ENCODE results near the gene SLIT3.

SLIT3 gene

DNA sequence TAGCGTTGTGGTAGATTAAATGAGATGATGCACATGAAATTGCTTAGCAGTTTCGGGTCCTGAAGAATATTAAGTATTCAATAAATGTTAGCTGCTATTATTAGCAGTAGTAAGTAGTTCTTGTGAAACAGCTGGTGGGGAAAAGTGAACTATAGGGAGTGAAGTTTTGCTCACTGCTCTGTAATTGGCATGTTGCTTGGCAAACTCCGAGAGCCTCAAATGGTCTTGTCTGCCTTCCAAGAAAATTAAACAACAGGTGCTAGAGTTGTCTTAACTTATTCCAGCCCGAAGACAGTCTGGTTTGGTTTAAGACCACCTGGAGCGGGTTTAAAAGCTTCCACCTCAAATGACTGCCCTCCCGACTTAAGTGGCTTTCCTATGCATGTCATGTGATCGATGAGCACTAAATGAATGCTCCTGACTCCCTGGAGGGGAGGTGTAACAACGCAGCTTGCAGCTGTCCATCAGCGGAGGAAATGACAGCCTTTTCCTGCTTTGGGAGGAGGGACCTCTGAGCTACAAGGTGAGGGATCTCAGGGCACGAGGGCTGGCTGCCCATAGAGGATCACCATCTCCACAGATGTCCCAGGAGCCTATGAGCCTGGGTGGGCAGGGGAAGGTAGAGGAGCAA is 518.9 kb downstream of the SLIT3 start:
- DNase-seq (ENCODE audit: low read depth), result no peak
- no peak overlapping the region for H3K4me3 ChIP-seq (ENCODE audit: control insufficient read depth, low read depth, low read length)
- no peak for TF ChIP-seq CTCF (conservative IDR thresholded peaks at IDR 0.05; ENCODE audit: control insufficient read depth, insufficient read depth, low read depth, low read length)

DNA sequence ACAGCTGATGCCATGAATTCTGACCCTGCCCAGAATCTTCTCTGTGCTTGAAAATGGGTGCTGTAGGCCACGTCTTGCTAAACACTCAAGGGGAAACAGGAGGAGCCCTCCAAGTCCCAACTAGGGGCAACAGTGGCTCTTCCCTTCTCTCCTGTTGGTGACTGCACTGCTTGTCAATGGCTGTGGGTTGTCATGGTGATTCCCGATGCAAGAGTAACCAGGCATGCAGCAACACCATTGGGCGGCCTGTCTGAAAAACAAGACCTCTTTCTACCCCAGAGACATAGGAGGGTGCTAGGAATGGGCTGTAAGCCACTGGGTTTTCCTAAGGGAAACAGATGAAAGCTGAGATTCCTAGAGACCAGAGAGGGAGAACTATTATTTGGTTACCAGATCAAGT is 520.1 kb downstream of the SLIT3 start:
- no peak for DNase-seq (ENCODE audit: low read depth)
- no peak overlapping the region for H3K4me3 ChIP-seq (ENCODE audit: control insufficient read depth, low read depth, low read length)
- no peak for TF ChIP-seq CTCF (conservative IDR thresholded peaks at IDR 0.05; ENCODE audit: control insufficient read depth, insufficient read depth, low read depth, low read length)

DNA sequence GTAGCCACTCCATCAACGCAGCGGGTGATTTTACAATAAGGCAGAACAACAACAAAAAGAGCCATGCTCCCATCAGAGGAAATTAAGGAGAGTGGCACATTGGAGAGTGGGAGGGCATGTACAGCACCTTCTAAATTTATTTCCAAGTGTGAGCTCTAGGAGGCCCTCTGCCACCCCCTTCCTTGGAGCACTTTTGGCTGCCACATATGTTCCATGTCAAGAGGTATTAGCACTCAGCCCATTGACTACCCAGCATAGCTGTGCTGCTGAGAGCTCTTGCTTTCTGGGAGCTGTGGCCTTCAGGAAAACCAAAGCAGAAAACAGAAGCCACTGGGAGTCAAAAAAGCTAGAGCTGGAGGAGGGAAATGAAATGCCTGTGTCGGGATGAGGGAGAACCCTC is 521.6 kb downstream of the SLIT3 start:
- DNase-seq (ENCODE audit: low read depth), result no peak
- TF ChIP-seq CTCF (conservative IDR thresholded peaks at IDR 0.05; ENCODE audit: control insufficient read depth, insufficient read depth, low read depth, low read length), result no peak
- no peak overlapping the region for H3K4me3 ChIP-seq (ENCODE audit: control insufficient read depth, low read depth, low read length)

DNA sequence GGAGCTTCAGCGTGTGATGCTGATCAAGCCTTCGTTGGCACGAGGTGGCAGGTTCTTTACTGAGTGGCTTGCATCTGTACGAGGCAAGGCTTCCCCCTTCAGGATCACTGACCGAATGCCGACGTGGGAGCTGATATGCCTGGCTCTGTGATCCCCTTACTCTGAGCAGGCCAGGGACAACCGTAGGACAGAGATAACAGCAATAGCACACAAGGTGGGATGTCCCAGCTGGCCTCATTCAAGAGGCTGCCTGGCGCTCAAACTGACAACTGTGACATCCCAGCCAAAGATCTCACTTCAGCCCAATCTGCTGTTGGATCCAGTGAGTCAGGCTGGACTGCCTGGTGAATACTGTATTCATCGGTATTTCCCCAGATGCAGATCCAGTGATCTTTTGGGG is 522.4 kb downstream of the SLIT3 start:
- DNase-seq (ENCODE audit: low read depth), result no peak
- H3K4me3 ChIP-seq (ENCODE audit: control insufficient read depth, low read depth, low read length), result no peak overlapping the region
- TF ChIP-seq CTCF (conservative IDR thresholded peaks at IDR 0.05; ENCODE audit: control insufficient read depth, insufficient read depth, low read depth, low read length), result no peak

DNA sequence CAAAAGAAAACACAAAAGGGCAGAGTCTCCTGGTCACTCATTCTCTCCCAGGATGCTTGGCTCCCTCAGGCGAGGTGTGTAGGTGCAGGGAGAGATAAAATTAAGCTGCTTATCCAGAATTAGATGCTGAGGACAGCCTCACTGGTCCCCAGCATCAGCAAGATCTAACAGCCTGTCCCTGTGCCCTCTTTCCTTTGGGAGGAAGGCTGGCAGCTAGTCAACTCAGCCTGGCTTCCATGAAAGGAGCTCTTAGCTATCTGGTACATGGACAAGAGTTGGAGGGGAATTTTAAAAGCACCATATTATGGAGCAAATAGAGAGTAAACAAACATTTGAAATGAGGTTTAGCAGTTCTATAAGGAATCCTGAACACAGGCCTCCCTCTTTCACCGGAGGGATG is 523.3 kb downstream of the SLIT3 start:
- H3K4me3 ChIP-seq (ENCODE audit: control insufficient read depth, low read depth, low read length), result no peak overlapping the region
- no peak for TF ChIP-seq CTCF (conservative IDR thresholded peaks at IDR 0.05; ENCODE audit: control insufficient read depth, insufficient read depth, low read depth, low read length)

DNA sequence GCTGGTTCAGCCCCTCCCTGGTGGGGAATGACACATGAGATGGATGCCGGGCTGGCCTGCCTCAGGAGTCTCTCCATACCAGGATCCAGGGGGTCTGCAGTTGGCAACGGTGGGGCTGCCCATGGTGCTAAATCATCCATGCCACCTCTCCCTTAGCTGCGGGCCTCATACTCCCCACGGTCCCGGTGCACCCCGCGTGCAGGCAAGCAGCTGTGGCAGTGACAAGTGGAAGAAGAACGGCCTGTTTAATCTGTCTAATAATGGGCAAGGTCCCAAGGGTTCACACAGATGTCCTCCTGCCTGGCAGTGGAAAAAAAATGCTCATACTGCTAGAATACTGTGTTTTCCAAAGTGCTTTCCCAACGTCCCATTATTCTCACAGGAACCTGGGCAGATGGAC is 524.9 kb downstream of the SLIT3 start:
- TF ChIP-seq CTCF (conservative IDR thresholded peaks at IDR 0.05; ENCODE audit: control insufficient read depth, insufficient read depth, low read depth, low read length), result no peak
- DNase-seq (ENCODE audit: low read depth), result no peak
- no peak overlapping the region for H3K4me3 ChIP-seq (ENCODE audit: control insufficient read depth, low read depth, low read length)

More for the DNA sequence above, 523.3 kb downstream of the SLIT3 start:
- DNase-seq (ENCODE audit: low read depth), result no peak

DNA sequence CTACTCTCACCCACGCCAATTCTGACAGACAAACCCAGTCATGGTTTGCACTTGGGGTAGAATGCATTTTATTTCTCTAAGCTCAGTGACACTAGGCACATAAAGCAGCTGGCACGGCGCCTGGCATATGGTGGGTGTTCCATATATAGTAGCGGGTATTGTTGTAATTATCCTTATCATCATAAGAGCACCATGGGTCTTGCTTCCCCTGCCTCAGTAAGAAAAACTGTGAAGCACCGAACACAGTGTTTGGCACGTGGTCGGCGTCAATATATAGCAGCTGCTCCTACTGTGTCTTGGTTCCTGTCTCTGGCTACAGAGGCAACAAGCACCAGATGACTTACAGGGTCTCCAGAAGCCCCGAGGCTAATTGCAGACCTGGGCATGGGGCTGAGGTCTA is 527.7 kb downstream of the SLIT3 start:
- TF ChIP-seq CTCF (conservative IDR thresholded peaks at IDR 0.05; ENCODE audit: control insufficient read depth, insufficient read depth, low read depth, low read length), result no peak
- no peak for DNase-seq (ENCODE audit: low read depth)
- H3K4me3 ChIP-seq (ENCODE audit: control insufficient read depth, low read depth, low read length), result no peak overlapping the region
